ENCODE measurements around the gene USP49. TPM values are rescaled to one million over a fixed set of nuclear protein-coding genes. Genes with fewer than 3 reads are reported as not detected.
A peak's percentile ranks its signal among the peaks of the same experiment; 100 is the strongest.

Gene USP49
- total RNA-seq, 1 experiment from 2014 or later = 18.5 TPM

- ChIA-PET POLR2A (no interaction called here), CTCF (no interaction called here)
- no peak for DNase-seq
- Histone ChIP-seq H3K9me3 (no peaks in the 10 kb centered on the region), H3K36me3 (ENCODE audit: control insufficient read depth, insufficient read depth, low read length) (peaks cover 3% of the 10 kb centered on the region), H3K4me1 (peaks cover 33% of the 10 kb centered on the region), H3K27me3 (replicated peaks; ENCODE audit: control insufficient read depth, insufficient read depth, low read length) (no peaks in the 10 kb centered on the region), H3K4me3 (ENCODE audit: low read depth, low read length) (no peak overlapping the region)
- Mint-ChIP-seq H3K27me3 (ENCODE audit: insufficient read depth, unreplicated experiment) (no peaks in the 10 kb centered on the region), H3K4me1 (ENCODE audit: low read depth, unreplicated experiment) (peaks cover 17% of the 10 kb centered on the region), H3K4me3 (ENCODE audit: unreplicated experiment) (no peak overlapping the region), H3K27ac (ENCODE audit: unreplicated experiment) (no peak overlapping the region), H3K36me3 (ENCODE audit: insufficient read depth, unreplicated experiment) (peaks cover 46% of the 10 kb centered on the region), H3K9me3 (ENCODE audit: unreplicated experiment) (no peaks in the 10 kb centered on the region)
- no TSS peak for BruUV-seq (replicated peaks)
- intact Hi-C loops (cut with micrococcal nuclease; ENCODE audit: unreplicated experiment) = loop anchor here (5.0 kb wide), 1 partner anchor 135 kb away; no protein-coding TSS in a partner anchor
- TF ChIP-seq CTCF (IDR thresholded peaks at IDR 0.05; ENCODE audit: insufficient read depth in 1 of 2, low read depth in 1 of 2, low read length in 1 of 2, severe bottlenecking in 1 of 2, unreplicated experiment in 1 of 2) = no peak
Measured at GRCh38 chr6:41937472-41937860, 42.3 kb upstream of the USP49 start.

GRCh38 chr6:41936073-41936837 is 41.1 kb upstream of the USP49 start:
- no peak overlapping the region for H3K4me3 ChIP-seq (ENCODE audit: low read depth, low read length)
- CTCF ChIA-PET = interaction anchor here (0.5 to 2.6 kb wide), 7 partner anchors 12 to 109 kb away, joined by 3 to 13 read pairs (median 4); partner anchors contain the start of genes BYSL, MED20 and USP49
- peak overlapping the region; percentile 20 for H3K27ac Mint-ChIP-seq (ENCODE audit: unreplicated experiment)
- H3K36me3 Mint-ChIP-seq (ENCODE audit: insufficient read depth, unreplicated experiment) = peaks cover 58% of the 10 kb centered on the region
- no peak overlapping the region for H3K4me3 Mint-ChIP-seq (ENCODE audit: unreplicated experiment)
- no peaks in the 10 kb centered on the region for H3K27me3 Mint-ChIP-seq (ENCODE audit: insufficient read depth, unreplicated experiment)
- no peaks in the 10 kb centered on the region for H3K27me3 ChIP-seq (replicated peaks; ENCODE audit: control insufficient read depth, insufficient read depth, low read length)
- intact Hi-C loops (cut with micrococcal nuclease; ENCODE audit: unreplicated experiment) = loop anchor here (1.0 to 5.0 kb wide), 6 partner anchors 31 to 156 kb away; partner anchors contain the start of gene PRICKLE4
- no peaks in the 10 kb centered on the region for H3K9me3 ChIP-seq
- peak; percentile 68 to 80 for DNase-seq
- peaks cover 33% of the 10 kb centered on the region for H3K4me1 ChIP-seq
- TF ChIP-seq CTCF (IDR thresholded peaks at IDR 0.05; ENCODE audit: insufficient read depth in 1 of 2, low read depth in 1 of 2, low read length in 1 of 2, severe bottlenecking in 1 of 2, unreplicated experiment in 1 of 2) = peak; percentile 83 to 91
- H3K9me3 Mint-ChIP-seq (ENCODE audit: unreplicated experiment) = no peaks in the 10 kb centered on the region
- POLR2A ChIA-PET = interaction anchor here (1.0 to 1.4 kb wide), 2 partner anchors 15 to 89 kb away, joined by 3 to 9 read pairs; partner anchors contain the start of genes BYSL and MED20
- H3K4me1 Mint-ChIP-seq (ENCODE audit: low read depth, unreplicated experiment) = peaks cover 17% of the 10 kb centered on the region
- H3K36me3 ChIP-seq (ENCODE audit: control insufficient read depth, insufficient read depth, low read length) = peaks cover 3% of the 10 kb centered on the region
- BruUV-seq (replicated peaks) = no TSS peak

- Mint-ChIP-seq H3K4me3 (ENCODE audit: unreplicated experiment) (no peak overlapping the region), H3K9me3 (ENCODE audit: unreplicated experiment) (no peaks in the 10 kb centered on the region), H3K36me3 (ENCODE audit: insufficient read depth, unreplicated experiment) (peaks cover 64% of the 10 kb centered on the region), H3K4me1 (ENCODE audit: low read depth, unreplicated experiment) (peaks cover 17% of the 10 kb centered on the region), H3K27ac (ENCODE audit: unreplicated experiment) (peak overlapping the region; percentile 20), H3K27me3 (ENCODE audit: insufficient read depth, unreplicated experiment) (no peaks in the 10 kb centered on the region)
- ChIA-PET POLR2A (interaction anchor here (1.0 to 1.4 kb wide), 2 partner anchors 15 to 88 kb away, joined by 3 to 9 read pairs; partner anchors contain the start of genes BYSL and MED20), CTCF (interaction anchor here (0.6 to 2.6 kb wide), 5 partner anchors 15 to 109 kb away, joined by 3 to 13 read pairs (median 4); partner anchors contain the start of genes BYSL, MED20 and USP49)
- no TSS peak for BruUV-seq (replicated peaks)
- Histone ChIP-seq H3K36me3 (ENCODE audit: control insufficient read depth, insufficient read depth, low read length) (peaks cover 3% of the 10 kb centered on the region), H3K27me3 (replicated peaks; ENCODE audit: control insufficient read depth, insufficient read depth, low read length) (no peaks in the 10 kb centered on the region), H3K9me3 (no peaks in the 10 kb centered on the region), H3K4me3 (ENCODE audit: low read depth, low read length) (no peak overlapping the region), H3K4me1 (peaks cover 33% of the 10 kb centered on the region)
- no peak for TF ChIP-seq CTCF (IDR thresholded peaks at IDR 0.05; ENCODE audit: insufficient read depth in 1 of 2, low read depth in 1 of 2, low read length in 1 of 2, severe bottlenecking in 1 of 2, unreplicated experiment in 1 of 2)
- intact Hi-C loops (cut with micrococcal nuclease; ENCODE audit: unreplicated experiment) = loop anchor here (1.0 to 5.0 kb wide), 6 partner anchors 32 to 155 kb away; partner anchors contain the start of gene PRICKLE4
- no peak for DNase-seq
Measured at GRCh38 chr6:41935685-41936072, 40.5 kb upstream of the USP49 start.

All from Caco-2 (cell line).